Measurements from ENCODE around the gene DNER. TPM values are rescaled to one million over a fixed set of nuclear protein-coding genes. Genes with fewer than 3 reads are reported as not detected.

Gene DNER
- total RNA-seq, 1 experiment from 2014 or later: 3.7 TPM

- H3K27ac Mint-ChIP-seq: no peak overlapping the region
- CTCF ChIA-PET: no interaction called here
- no peaks in the 10 kb centered on the region for H3K36me3 Mint-ChIP-seq
- ATAC-seq (no peak), DNase-seq (ENCODE audit: low spot score) (no peak)
- no peak for TF ChIP-seq GRHL2 (CRISPR knock-in tag; IDR thresholded peaks at IDR 0.05; ENCODE audit: insufficient replicate concordance, severe bottlenecking)
- no peak for TF ChIP-seq ZNF671 (CRISPR knock-in tag; IDR thresholded peaks at IDR 0.05)
- TF ChIP-seq ESRRA (CRISPR knock-in tag; IDR thresholded peaks at IDR 0.05; ENCODE audit: borderline replicate concordance): no peak
- TF ChIP-seq NR2C2 (CRISPR knock-in tag; IDR thresholded peaks at IDR 0.05): no peak
- no peak for TF ChIP-seq CTCF (IDR thresholded peaks at IDR 0.05)
- no peak for TF ChIP-seq ETV6 (CRISPR knock-in tag; IDR thresholded peaks at IDR 0.05)
- no peak for TF ChIP-seq NFE2L1 (CRISPR knock-in tag; IDR thresholded peaks at IDR 0.05)
- TF ChIP-seq KAT7 (CRISPR knock-in tag; IDR thresholded peaks at IDR 0.05; ENCODE audit: borderline replicate concordance): no peak
- TF ChIP-seq CDX4 (CRISPR knock-in tag; IDR thresholded peaks at IDR 0.05; ENCODE audit: borderline replicate concordance): no peak
- no peak for TF ChIP-seq SMAD4 (CRISPR knock-in tag; IDR thresholded peaks at IDR 0.05)
- no peak for TF ChIP-seq MAX (CRISPR knock-in tag; IDR thresholded peaks at IDR 0.05)
- no peak for TF ChIP-seq ZNF512 (CRISPR knock-in tag; IDR thresholded peaks at IDR 0.05; ENCODE audit: borderline replicate concordance)
- TF ChIP-seq MYBL2 (CRISPR knock-in tag; IDR thresholded peaks at IDR 0.05): no peak
- no peak for TF ChIP-seq ATF3 (CRISPR knock-in tag; conservative IDR thresholded peaks at IDR 0.05)
- no peak for TF ChIP-seq EMX1 (CRISPR knock-in tag; IDR thresholded peaks at IDR 0.05)
- TF ChIP-seq TEAD1 (CRISPR knock-in tag; IDR thresholded peaks at IDR 0.05): no peak
- no peaks in the 10 kb centered on the region for H3K4me1 Mint-ChIP-seq
- no peak overlapping the region for H3K4me3 Mint-ChIP-seq
- H3K27me3 Mint-ChIP-seq (ENCODE audit: low read depth): no peaks in the 10 kb centered on the region
- POLR2A ChIA-PET: no interaction called here
- no peaks in the 10 kb centered on the region; the same call in 1 of the 2 replicates for H3K9me3 Mint-ChIP-seq
These were observed 258.3 kb downstream of the DNER start for GRCh38 chr2:229456091-229456490.

- ChIA-PET POLR2A (no interaction called here), CTCF (no interaction called here)
- Mint-ChIP-seq H3K9me3 (peaks cover 7% of the 10 kb centered on the region), H3K4me3 (no peak overlapping the region), H3K27me3 (ENCODE audit: low read depth) (no peaks in the 10 kb centered on the region), H3K36me3 (no peaks in the 10 kb centered on the region), H3K27ac (no peak overlapping the region), H3K4me1 (no peaks in the 10 kb centered on the region)
- ATAC-seq: no peak
- DNase-seq (ENCODE audit: low spot score): no peak
- TF ChIP-seq ZNF423 (CRISPR knock-in tag; IDR thresholded peaks at IDR 0.05): no peak
These were observed 259.3 kb downstream of the DNER start for GRCh38 chr2:229454934-229455631.

- ATAC-seq (no peak), DNase-seq (ENCODE audit: low spot score) (no peak)
- ChIA-PET POLR2A (interaction anchor here (0.7 kb wide), 1 partner anchor 193 kb away, joined by 3 read pairs; no protein-coding TSS in a partner anchor), CTCF (no interaction called here)
- no peaks in the 10 kb centered on the region for H3K27me3 Mint-ChIP-seq (ENCODE audit: low read depth)
- no peaks in the 10 kb centered on the region for H3K4me1 Mint-ChIP-seq
- H3K4me3 Mint-ChIP-seq: no peak overlapping the region
- no peak overlapping the region for H3K27ac Mint-ChIP-seq
- peaks cover 10% of the 10 kb centered on the region for H3K9me3 Mint-ChIP-seq
- no peaks in the 10 kb centered on the region for H3K36me3 Mint-ChIP-seq
- TF ChIP-seq CREM (CRISPR knock-in tag; IDR thresholded peaks at IDR 0.05) (no peak), E2F5 (CRISPR knock-in tag; IDR thresholded peaks at IDR 0.05) (no peak), E2F4 (CRISPR knock-in tag; IDR thresholded peaks at IDR 0.05; ENCODE audit: borderline replicate concordance, low read depth) (no peak), ZNF219 (CRISPR knock-in tag; IDR thresholded peaks at IDR 0.05; ENCODE audit: borderline replicate concordance) (no peak), IRF2 (CRISPR knock-in tag; IDR thresholded peaks at IDR 0.05; ENCODE audit: borderline replicate concordance, low read depth) (no peak), ETV6 (CRISPR knock-in tag; IDR thresholded peaks at IDR 0.05) (no peak), JAZF1 (CRISPR knock-in tag; IDR thresholded peaks at IDR 0.05) (no peak)
These were observed 261.1 kb downstream of the DNER start for GRCh38 chr2:229453230-229453629.

Measured in WTC11 (cell line).